Astrocyte of the spinal cord (primary cell): ENCODE measurements around the gene WDR45B.

ENCODE experiments used
- DNase-seq: peaks from one replicate; pipeline ENCODE4 v3.0.0; 2011; ENCODE audit warnings: low read depth, low spot score
- H3K4me3 ChIP-seq: 2 replicates; pipeline ENCODE4 v1.5.1; 2011; ENCODE audit warnings: low read depth, mild to moderate bottlenecking, low read length, moderate library complexity
- CTCF ChIP-seq: IDR thresholded peaks from 2 replicates; pipeline ENCODE4 v1.5.1; 2012; ENCODE audit warnings: low read depth, mild to moderate bottlenecking, low read length, inconsistent platforms
- in situ Hi-C: cut with HindIII; loops from 2 replicates; pipeline ENCODE4 v1.10.0; 2017; ENCODE audit warnings: low sequenced_read_pairs

Gene WDR45B

DNA sequence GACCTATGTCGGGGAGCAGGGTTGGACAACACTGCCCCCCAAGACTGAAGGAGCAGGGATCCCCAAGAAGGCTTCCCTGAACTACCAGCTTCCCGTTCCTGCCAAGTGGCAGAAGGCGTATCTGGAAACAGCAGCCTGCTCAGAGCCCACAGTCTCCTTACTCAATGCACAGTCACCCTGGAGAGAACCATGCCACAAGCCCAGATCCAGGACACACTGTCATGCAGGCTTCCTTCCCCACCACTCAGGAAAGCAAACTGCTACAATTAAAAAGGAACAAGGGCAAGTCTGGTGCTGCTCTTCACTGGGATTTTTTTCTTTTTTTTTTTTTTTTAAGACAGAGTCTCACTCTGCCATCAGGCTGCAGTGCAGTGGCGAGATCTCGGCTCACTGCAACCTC lies 8.2 kb downstream of the WDR45B start:
- no peak for DNase-seq
- no peak for TF ChIP-seq CTCF
- no peak overlapping the region for H3K4me3 ChIP-seq
- in situ Hi-C loops: no loop called here

GRCh38 chr17:82639628-82640027 lies 8.6 kb downstream of the WDR45B start:
- TF ChIP-seq CTCF: no peak
- DNase-seq: no peak
- no peak overlapping the region for H3K4me3 ChIP-seq
- in situ Hi-C loops: no loop called here

DNA sequence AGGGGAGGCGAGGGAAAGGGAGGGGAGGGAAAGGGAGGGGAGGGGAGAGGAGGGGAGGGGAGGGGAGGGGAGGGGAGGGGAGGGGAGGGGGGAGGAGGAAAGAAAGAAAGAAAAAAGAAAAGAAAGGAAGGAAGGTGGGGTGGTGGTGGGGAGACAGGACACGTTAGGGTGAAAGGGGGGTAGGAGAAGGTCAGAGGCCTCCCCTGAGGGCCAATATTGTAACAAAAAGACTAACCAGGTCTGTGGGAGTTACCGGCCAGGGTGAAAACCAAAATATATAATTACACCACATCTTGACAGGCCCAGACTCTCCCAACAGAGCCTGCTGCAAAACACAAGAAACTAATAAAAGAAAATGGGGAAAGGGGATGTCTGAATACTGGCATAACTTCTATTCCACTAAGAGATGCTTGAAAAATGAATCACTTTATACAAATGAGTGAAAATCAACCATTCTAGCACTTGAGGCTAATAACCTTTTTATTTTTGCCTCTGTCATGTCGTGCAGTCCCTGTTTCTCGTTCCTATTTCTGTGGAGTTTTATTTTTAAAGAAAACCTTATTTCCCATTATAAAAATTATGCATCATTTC lies 10.0 kb downstream of the WDR45B start:
- no peak overlapping the region for H3K4me3 ChIP-seq
- no peak for TF ChIP-seq CTCF
- in situ Hi-C loops: no loop called here
- no peak for DNase-seq

DNA sequence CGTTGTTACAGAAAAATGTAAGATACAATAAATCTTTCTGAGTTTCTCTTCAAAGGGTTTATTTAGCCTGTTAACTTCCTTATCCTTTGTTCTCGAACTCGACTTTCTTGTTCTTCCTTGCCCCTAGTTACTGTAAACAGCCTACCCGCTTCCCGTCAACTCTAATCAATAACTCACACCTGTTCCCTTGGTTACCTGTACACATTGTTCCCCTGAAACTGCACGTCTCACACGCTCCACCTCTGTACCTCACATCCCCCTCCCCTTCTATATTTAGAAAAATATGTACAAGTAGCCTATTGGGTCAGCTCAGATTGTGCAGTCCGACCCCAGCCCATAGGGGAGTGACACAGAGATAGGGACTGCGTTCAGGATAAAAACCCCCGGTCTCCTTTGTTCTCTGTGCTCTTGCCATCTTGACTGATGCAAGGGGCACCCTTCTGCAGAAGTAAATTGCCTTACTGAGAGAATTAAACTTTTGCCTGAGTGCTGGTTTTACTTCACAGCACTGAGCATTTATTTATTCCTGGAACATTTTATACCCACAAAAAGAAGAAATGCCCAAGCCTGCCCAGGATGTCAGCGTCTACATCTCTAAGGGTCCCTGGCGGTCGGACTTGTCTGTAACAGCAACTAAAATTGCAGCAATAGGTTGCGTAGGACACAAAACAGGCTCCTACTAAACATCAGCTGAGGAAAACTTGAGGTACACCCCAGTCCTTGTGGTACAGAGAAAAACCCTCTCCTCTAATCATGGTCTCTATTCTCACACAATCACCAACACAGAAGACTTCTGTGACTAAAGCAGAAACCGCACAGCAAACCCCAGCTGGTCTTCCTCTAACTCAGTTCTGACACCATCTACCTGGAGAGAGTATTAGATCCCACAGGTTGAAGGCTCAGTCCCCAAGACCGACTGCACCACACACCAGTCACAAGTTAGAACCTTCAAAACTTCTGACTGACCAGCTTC lies 11.3 kb downstream of the WDR45B start:
- no peak overlapping the region for H3K4me3 ChIP-seq
- DNase-seq: no peak
- no peak for TF ChIP-seq CTCF
- in situ Hi-C loops: no loop called here

GRCh38 chr17:82633343-82633742 lies 14.9 kb downstream of the WDR45B start:
- H3K4me3 ChIP-seq: no peak overlapping the region
- in situ Hi-C loops: no loop called here
- no peak for TF ChIP-seq CTCF
- DNase-seq: no peak

GRCh38 chr17:82632451-82632850 lies 15.8 kb downstream of the WDR45B start:
- in situ Hi-C loops: no loop called here
- H3K4me3 ChIP-seq: no peak overlapping the region
- DNase-seq: no peak
- TF ChIP-seq CTCF: no peak
